DOHH2 (cell line): ENCODE measurements around the gene SEMA4C.
A peak's percentile ranks its signal among the peaks of the same experiment; 100 is the strongest.

Source experiments
- H3F3A ChIP-seq: fragments of 200-600 bp; sonication (generic), shearing (Covaris generic); 2 replicates; pipeline ENCODE4 v1.6.0; 2016; ENCODE audit warnings: antibody characterized with exemption, mild to moderate bottlenecking; ENCODE audit not compliant: control insufficient read depth, insufficient read depth
- H3K27ac ChIP-seq: fragments of 200-600 bp; sonication (generic); 2 replicates; pipeline ENCODE4 v1.5.1; 2014; ENCODE audit warnings: low read depth, mild to moderate bottlenecking, low read length, moderate library complexity
- H3K27me3 ChIP-seq: fragments of 200-600 bp; sonication (generic); 2 replicates; pipeline ENCODE4 v1.6.1; 2014; ENCODE audit warnings: mild to moderate bottlenecking, low read length, mixed read lengths; ENCODE audit not compliant: control insufficient read depth
- H3K36me3 ChIP-seq: fragments of 200-600 bp; sonication (generic); 2 replicates; pipeline ENCODE4 v1.6.1; 2014; ENCODE audit warnings: mild to moderate bottlenecking, low read length, moderate library complexity, mixed read lengths; ENCODE audit not compliant: control insufficient read depth
- H3K4me1 ChIP-seq: fragments of 200-600 bp; sonication (generic); 2 replicates; pipeline ENCODE4 v1.6.1; 2014; ENCODE audit warnings: mild to moderate bottlenecking, low read length, mixed read lengths; ENCODE audit not compliant: control insufficient read depth
- H3K4me2 ChIP-seq: fragments of 200-600 bp; sonication (generic); 2 replicates; pipeline ENCODE4 v1.6.0; 2014; ENCODE audit warnings: mild to moderate bottlenecking, low read length, moderate library complexity
- H3K4me3 ChIP-seq: fragments of 200-600 bp; sonication (generic); 2 replicates; pipeline ENCODE4 v1.5.1; 2014; ENCODE audit warnings: mild to moderate bottlenecking, low read length, mixed read lengths
- H3K79me2 ChIP-seq: fragments of 200-600 bp; sonication (generic); 2 replicates; pipeline ENCODE4 v1.6.1; 2014; ENCODE audit warnings: mild to moderate bottlenecking, low read length, mixed read lengths; ENCODE audit not compliant: control insufficient read depth
- H3K9me2 ChIP-seq: fragments of 200-600 bp; sonication (generic); replicated peaks from 2 replicates; pipeline ENCODE4 v1.6.1; 2014; ENCODE audit warnings: mild to moderate bottlenecking, low read length, mixed read lengths; ENCODE audit not compliant: control insufficient read depth
- H3K9me3 ChIP-seq: fragments of 200-600 bp; sonication (generic); 2 replicates; pipeline ENCODE4 v1.6.1; 2014; ENCODE audit warnings: antibody characterized with exemption, low read length, mixed read lengths; ENCODE audit not compliant: control insufficient read depth, insufficient read depth
- H4K20me1 ChIP-seq: fragments of 200-600 bp; sonication (generic); 2 replicates; pipeline ENCODE4 v1.6.0; 2014; ENCODE audit warnings: low read depth, mild to moderate bottlenecking, antibody characterized with exemption, low read length, moderate library complexity; ENCODE audit not compliant: control insufficient read depth, insufficient read depth
- CTCF ChIP-seq: fragments of 200-600 bp; sonication (generic); IDR thresholded peaks from one replicate; pipeline ENCODE4 v1.5.1; 2014; ENCODE audit warnings: antibody characterized with exemption, mild to moderate bottlenecking, low read depth, low read length; ENCODE audit not compliant: poor library complexity, severe bottlenecking
- EZH2phosphoT487 ChIP-seq: fragments of 200-600 bp; sonication (generic); IDR thresholded peaks from 2 replicates; pipeline ENCODE4 v1.6.1; 2017; ENCODE audit warnings: borderline replicate concordance, mild to moderate bottlenecking, antibody characterized with exemption, low read length, moderate library complexity, mixed read lengths

The SEMA4C gene

GRCh38 chr2:96810783-96811192 lies 59.1 kb downstream of the SEMA4C start:
- H3K36me3 ChIP-seq: no peaks in the 10 kb centered on the region; the same call in none of the 2 replicates
- TF ChIP-seq CTCF (no peak), EZH2phosphoT487 (no peak)
- no peaks in the 10 kb centered on the region for H3K9me2 ChIP-seq
- H3K4me3 ChIP-seq: no peak overlapping the region
- no peaks in the 10 kb centered on the region for H4K20me1 ChIP-seq
- peaks cover 6% of the 10 kb centered on the region for H3K79me2 ChIP-seq
- peaks cover 12% of the 10 kb centered on the region for H3F3A ChIP-seq
- H3K9me3 ChIP-seq: no peaks in the 10 kb centered on the region
- no peak overlapping the region for H3K27ac ChIP-seq
- no peaks in the 10 kb centered on the region for H3K27me3 ChIP-seq
- H3K4me1 ChIP-seq: peaks cover 54% of the 10 kb centered on the region
- H3K4me2 ChIP-seq: peak overlapping the region; percentile 50; the same call in 1 of the 2 replicates

- Histone ChIP-seq H3K9me2 (no peaks in the 10 kb centered on the region), H3K4me1 (peaks cover 52% of the 10 kb centered on the region), H3K36me3 (no peaks in the 10 kb centered on the region; the same call in none of the 2 replicates), H3K9me3 (no peaks in the 10 kb centered on the region), H3K4me2 (no peak overlapping the region), H3K27me3 (no peaks in the 10 kb centered on the region), H3K79me2 (peaks cover 1% of the 10 kb centered on the region), H4K20me1 (no peaks in the 10 kb centered on the region), H3K27ac (no peak overlapping the region), H3K4me3 (no peak overlapping the region), H3F3A (peaks cover 12% of the 10 kb centered on the region)
- TF ChIP-seq CTCF (no peak), EZH2phosphoT487 (no peak)
These were observed 59.7 kb downstream of the SEMA4C start for GRCh38 chr2:96809951-96810782.
